ENCODE data around the gene TNXB. TPM values are rescaled to one million over a fixed set of nuclear protein-coding genes. Genes with fewer than 3 reads are reported as not detected.

The TNXB gene
- total RNA-seq, 1 donor = 17.7 TPM

DNA sequence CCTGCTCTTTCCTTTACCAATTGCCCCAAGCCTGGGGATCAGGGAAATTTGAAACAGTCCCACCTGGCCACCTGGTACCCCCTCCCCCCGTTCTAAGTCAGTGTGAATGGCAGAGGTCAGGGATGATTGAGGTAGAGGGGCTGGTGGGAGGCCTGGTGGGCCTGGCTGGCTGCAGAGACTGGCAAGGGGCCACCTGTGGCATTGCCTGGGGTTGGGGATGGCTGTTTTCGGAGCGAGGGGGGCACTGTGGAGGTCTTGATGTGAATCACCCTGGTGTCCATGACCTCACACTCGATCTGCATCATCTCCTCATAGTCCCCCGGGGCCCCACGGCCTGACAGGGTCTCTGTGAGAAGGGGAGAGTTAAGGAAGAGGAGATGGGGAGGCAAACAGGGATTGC, 6.5 kb upstream of the TNXB start:
- no peak for DNase-seq (ENCODE audit: low read depth)
- no peak for TF ChIP-seq CTCF (IDR thresholded peaks at IDR 0.05; ENCODE audit: insufficient read depth, low read depth, low read length)
- no peak overlapping the region for H3K4me3 ChIP-seq (ENCODE audit: low read depth, low read length)

- peak; percentile 63 for DNase-seq (ENCODE audit: low read depth)
- no peak overlapping the region for H3K4me3 ChIP-seq (ENCODE audit: low read depth, low read length)
- no peak for TF ChIP-seq CTCF (IDR thresholded peaks at IDR 0.05; ENCODE audit: insufficient read depth, low read depth, low read length)
These were observed 5.7 kb upstream of the TNXB start for GRCh38 chr6:32114796-32115195.

GRCh38 chr6:32113386-32114352, 4.5 kb upstream of the TNXB start:
- peak; percentile 68 for TF ChIP-seq CTCF (IDR thresholded peaks at IDR 0.05; ENCODE audit: insufficient read depth, low read depth, low read length)
- DNase-seq (ENCODE audit: low read depth) = peak; percentile 98
- no peak overlapping the region for H3K4me3 ChIP-seq (ENCODE audit: low read depth, low read length)

GRCh38 chr6:32112431-32112980, 3.4 kb upstream of the TNXB start:
- peak; percentile 34 for DNase-seq (ENCODE audit: low read depth)
- no peak overlapping the region for H3K4me3 ChIP-seq (ENCODE audit: low read depth, low read length)
- TF ChIP-seq CTCF (IDR thresholded peaks at IDR 0.05; ENCODE audit: insufficient read depth, low read depth, low read length) = no peak

DNA sequence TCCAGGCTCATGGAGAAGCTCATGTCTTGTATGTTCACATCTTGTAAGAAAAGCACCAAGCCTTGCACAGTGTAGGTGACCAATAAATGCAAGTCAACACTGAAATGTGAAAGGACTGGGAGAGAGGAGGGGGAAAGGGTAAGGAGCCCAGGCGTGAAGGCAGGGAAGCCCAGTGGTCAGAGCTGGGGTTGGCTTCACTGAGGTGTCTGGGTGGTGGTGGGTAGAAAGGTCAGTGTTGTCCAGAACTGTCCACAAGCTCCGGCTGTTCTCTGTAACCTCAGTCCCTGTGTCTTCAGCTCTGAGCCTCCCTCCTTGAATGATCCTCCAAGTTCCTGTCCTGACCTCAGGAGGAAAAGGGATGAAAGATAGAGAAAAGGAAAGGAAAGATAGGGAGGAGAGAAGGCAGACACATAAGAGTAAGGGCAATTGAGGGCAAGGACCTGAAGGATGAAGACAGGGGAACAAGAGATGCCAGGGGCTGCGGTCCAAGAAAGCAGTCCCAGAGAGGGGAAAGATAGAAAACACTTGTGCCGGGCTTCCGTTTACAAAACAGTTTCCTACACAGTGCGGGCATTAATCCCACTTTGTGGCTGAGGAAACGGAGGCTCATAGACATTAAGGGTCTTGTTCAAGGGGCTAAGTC, 2.4 kb upstream of the TNXB start:
- no peak for TF ChIP-seq CTCF (IDR thresholded peaks at IDR 0.05; ENCODE audit: insufficient read depth, low read depth, low read length)
- no peak for DNase-seq (ENCODE audit: low read depth)
- H3K4me3 ChIP-seq (ENCODE audit: low read depth, low read length) = no peak overlapping the region

DNA sequence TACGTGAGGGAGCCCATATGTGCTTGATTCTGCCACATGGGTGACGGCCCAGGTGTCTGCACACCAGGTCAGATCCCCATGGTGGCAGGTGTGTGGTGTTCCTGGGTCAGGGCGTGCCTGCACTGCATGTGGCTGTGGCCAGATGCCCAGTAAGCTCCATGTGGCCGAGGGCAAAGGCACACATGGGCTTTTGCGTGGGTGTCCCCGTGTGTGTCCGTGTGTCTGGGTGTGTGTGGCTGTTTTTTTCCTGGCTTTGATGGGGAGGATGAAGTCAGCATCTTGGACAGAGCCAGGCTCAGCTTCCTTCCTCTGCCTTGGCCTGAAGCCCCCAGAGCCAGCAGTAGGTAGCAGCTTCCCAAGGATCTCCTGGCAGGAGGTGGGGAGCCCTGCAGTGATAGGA, 1.5 kb upstream of the TNXB start:
- no peak for DNase-seq (ENCODE audit: low read depth)
- no peak overlapping the region for H3K4me3 ChIP-seq (ENCODE audit: low read depth, low read length)
- no peak for TF ChIP-seq CTCF (IDR thresholded peaks at IDR 0.05; ENCODE audit: insufficient read depth, low read depth, low read length)
